ENCODE data around the gene TNS3.
"Not testable (repeated sequence)": the region's sequence is repeated elsewhere in the genome, so short reads cannot be mapped to it uniquely, and the experiment has no call there.

TNS3 gene

DNA sequence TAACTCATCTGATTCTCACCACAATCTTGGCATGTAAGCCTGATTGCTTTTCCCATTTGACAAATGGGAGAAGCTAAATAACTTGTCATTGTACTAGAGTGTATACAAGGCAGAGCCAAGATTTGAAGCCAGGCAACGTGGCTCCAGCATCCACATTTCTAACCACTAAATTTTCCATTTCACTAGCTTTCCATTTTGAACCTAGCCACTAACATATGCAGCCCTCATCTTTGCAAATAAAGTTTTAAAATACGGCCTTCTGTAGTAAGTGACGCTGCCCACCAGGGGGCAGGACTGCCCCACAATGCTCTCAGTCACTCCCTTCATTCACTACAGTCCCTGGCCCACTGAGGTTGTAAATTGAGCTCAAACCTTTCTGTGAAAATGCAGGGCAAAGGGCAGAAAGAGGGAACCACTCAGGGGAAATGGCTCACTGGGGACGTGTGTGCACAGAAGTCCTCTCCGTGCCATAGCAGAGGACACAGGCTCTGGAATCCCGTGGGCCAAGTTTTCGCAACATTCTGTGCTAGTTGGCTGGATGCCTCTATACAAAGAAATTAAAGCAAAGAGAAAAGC, 315.7 kb downstream of the TNS3 start:
- peak; percentile 74 for DNase-seq

DNA sequence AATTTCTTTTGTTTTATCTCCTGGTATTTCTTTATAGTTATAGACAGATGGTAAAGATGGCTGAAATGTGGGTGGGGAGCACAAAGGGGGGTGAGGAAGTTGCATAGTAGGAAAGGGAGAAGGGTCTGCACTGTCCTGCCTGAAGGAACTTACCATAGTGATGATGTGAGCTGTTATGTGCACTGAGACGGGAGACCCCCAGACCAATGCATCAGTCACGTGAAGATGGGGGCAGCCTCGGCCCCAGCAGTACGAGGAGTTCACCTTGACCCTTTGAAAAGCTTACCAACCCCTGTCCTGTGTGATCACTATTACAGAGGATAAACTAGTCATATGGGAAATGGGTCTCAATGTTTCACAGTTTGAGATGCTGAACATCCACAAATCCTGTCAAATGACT, 316.3 kb downstream of the TNS3 start:
- DNase-seq, result no peak

DNA sequence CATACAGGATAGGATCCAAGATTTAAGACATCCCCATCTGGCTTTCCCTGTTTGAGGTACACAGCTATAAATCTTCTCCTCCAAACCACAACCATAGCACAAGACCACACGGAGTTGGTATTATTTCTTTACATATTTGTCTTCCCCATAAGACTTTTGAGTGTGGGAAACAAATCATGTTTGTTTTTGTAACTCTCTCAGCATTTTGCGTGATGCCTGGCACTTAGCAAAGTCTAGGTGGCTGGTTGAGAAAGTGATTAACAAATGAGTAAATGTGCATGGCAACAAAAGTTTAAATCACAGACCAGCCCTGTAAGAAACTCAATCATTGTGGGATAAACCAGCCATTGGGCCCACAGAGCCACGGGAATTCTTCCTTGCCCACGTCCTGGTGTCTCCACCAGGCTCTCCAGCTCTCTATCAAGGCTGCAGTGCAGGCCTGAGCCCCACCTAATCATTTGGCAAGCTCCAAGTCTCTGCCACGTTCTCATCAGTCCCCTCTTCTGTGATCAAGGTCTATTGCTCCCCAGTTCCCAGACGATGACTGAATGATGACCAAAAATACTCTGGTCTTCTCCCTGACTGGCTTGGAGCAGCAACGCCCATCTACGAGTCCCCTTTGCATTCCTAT, 317.8 kb downstream of the TNS3 start:
- DNase-seq, result no peak

DNA sequence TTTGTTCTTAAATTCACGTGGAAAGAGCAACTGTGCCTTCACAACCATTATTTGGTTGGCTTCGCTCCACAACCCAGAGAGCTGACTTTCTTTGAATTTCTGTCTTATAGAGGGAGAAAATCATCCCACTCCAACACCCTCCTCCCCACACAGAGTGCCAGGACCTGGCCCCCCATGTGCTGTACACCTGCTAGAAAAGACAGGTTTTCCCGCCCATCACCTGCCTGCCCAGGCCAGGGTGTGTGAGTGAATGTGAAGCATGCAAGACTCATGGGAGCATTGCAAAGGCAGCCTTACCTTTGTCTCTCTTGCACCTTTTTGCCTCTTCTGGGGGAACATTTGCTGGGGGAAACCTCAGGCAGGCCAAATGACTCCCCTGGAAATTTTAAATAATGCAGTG, 319.0 kb downstream of the TNS3 start:
- no peak for DNase-seq

DNA sequence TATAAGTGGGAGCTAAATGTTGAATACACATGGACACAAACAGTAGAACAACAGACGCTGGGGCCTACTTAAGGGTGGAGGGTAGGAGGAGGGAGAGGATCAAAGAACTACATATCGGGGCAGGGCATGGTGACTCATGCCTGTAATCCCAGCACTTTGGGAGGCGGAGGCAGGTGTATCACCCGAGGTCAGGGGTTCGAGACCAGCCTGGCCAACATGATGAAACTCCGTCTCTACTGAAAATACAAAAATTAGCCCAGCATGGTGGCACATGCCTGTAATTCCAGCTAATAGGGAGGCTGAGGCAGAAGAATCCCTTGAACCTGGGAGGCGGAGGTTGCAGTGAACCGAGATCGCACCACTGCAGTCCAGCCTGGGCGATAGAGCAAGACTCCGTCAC, 319.8 kb downstream of the TNS3 start:
- DNase-seq, result not testable (repeated sequence)

DNA sequence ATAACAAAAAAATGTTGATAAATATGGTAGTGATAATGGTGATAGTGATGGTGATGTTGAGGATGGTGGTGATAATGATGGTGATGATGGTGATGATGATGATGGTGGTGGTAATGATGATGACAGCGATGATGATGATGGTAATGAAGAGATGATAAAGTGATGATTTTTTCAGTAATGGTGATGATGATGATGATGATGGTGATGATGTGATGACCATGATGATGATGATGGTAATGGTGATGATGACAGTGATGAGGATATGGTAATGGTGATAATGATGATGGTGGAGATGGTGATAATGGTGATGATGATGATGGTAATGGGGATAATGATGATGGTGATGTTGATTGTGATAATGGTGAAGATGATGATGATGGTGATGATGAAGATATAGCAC, 321.6 kb downstream of the TNS3 start:
- no peak for DNase-seq

DNA sequence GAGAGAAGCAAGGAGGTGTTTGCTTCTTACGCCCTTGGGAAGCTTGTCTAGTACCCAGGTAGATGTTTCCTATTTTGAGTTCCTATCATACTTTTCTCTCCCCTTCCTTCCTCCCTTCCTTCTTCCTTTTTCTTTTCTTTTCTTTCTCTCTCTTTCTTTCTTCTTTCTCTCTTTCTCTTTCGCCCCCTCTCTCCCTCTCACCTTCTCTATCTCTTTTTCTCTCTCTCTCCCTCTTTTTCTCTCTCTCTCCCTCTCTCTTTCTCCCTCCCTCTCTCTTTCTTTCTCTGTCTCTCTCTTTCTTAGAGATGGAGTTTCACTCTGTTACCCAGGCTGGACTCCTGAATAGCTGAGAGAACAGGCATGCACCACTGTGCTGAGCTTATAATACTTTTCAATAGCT, 322.2 kb downstream of the TNS3 start:
- DNase-seq, result no peak

DNA sequence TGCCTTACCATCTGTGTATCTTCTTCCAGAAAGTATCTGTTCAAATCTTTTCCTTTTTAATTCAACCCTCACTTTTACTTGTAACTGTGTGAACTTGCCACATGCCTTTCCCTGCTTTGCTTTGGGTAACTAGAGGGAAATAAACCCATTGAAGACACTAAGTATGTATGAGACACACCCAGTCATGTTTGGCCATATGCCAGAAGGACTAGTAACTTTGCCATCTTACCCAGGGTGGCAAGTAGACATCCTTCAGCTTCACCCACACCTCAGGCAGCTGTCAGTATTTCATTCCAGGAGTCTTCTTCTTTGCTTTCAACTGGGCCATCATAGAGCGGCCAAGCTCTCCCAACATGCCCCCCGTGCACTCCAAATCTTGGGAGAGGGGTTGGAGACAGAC, 323.1 kb downstream of the TNS3 start:
- DNase-seq, result no peak

DNA sequence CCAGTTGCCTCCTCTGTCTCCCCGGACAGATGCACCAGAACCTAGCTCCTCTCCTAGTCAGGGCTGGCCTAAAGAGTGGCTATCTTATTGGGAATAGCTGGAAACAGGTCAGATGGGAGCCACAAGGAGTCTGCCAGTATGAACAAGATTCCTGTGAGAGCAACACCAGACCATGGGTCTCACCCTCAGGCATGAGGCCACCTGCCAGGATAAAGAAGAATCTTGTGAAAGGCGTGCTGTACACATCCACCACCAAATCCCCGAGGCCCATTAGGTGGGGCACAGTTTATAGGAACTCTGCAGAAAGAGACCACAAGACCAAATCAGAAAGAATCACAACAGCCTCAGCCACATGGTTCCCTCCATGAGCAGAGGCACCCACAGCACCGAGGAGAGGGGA, 325.9 kb downstream of the TNS3 start:
- DNase-seq, result no peak

DNA sequence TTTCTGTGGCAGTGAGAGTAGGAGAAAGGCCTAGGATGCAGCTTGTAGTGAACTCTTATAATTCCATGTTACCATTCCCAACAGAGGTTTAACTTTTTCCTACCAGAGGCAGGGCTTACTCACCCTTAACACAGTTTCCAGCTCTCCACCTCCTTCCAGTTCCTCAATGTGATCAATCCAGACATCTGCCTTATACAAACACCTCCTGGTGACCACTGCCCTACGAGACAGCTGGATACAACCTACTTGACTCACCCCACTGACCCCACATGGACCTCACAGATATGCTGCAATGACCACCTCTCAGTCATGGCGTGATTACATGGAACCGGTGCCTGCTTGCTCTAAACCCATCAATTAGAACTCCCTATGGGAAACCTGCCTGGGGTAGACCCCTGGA, 326.5 kb downstream of the TNS3 start:
- peak; percentile 19 for DNase-seq

DNA sequence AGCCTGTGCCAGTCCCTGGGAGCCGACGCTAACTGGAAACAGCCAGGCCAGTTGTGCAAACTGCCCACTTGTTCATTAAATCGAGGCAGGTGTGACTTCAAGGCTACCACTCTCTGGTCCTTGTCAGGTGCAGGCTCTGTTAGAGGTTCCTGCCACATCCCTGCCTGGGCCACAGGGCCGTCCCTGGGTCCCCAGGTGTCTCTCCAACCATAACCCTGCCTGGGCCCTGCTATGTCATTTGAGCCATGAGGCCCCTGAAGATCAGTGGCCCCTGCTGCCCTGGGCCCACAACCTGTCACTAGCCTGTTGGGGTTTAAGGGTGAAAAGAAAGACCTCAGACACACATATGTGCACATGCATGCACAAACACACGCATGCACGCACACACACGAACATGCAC, 326.9 kb downstream of the TNS3 start:
- DNase-seq, result no peak

DNA sequence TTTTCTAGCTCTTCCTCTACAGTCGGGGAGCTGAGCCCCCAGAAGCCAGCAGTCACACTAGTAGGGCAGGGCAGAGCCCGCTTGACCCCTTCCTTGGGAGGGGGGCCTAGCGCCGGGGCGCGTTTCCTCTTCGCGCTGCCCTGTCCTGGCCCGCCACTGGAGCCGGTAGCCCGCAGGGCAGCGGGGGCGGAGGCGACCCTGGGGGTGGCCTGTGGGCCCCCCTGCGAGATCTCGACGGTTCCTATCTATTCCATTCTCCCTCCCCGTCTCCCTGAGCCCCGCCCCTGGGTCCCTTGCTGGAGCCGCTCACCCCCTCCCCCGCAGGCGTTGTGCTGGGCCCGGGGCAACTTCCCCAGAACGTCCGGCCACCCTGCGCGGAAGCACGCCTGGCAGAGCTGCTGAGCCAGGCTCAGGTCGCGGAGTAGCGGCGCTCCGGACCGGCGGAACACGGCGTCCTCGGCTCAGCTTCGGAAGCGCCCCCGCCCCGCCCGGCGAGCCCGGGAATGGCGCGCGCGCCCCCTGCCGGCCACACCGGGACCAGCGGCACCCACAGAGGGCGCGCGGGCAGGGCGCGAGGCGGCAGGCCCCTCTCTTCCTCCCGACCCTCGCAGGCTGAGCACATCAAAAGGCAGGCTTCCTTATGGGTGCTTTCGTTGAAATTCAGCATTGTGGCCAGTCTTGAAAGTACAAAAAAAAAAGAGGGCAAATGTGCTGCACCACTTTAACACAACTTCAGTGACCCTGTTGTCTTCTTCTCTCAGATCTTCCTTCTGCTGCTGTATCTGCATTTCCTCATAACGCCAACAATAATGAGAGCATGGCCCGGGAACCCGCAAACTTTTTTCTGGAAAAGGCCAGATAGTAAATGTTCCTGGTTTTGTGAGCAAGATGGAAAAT, 327.6 kb downstream of the TNS3 start:
- peak; percentile 80 for DNase-seq

DNA sequence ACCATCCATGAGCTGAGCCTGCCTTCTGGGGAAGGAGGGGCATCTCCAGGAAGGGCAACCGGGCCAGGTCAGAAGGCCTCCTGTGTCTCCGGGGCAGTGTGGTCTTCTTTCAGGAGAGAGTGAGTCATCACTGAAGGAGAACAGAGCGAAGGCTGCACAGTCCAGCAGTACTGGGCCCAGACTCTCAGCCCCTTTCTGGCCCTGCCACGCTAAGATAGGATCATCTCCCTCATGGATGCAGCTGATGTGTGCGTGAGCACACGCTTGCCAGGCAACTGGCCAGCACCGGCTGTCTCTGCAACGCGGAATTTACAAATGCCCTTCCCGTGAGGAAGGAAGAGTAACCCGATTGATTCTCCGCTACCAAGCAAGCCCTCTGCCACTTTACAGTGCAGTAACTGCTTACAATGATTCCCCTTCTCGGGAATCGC, 328.2 kb downstream of the TNS3 start:
- DNase-seq, result peak; percentile 37

DNA sequence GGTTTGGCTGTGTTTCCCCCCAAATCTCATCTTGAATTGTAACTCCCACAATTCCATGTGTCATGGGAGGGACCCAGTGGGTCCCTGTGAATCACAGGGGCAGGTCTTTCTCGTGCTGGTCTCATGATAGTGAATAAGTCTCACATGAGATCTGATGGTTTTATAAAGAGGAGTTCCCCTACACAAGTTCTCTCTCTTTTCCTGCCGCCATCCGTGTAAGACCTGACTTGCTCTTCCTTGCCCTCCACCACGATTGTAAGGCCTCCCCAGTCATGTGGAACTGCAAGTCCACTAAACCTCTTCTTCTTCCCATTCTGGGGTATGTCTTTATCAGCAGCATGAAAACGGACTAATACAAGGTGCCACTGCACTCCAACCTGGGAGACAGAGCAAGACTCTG, 329.2 kb downstream of the TNS3 start:
- peak; percentile 29 for DNase-seq

DNA sequence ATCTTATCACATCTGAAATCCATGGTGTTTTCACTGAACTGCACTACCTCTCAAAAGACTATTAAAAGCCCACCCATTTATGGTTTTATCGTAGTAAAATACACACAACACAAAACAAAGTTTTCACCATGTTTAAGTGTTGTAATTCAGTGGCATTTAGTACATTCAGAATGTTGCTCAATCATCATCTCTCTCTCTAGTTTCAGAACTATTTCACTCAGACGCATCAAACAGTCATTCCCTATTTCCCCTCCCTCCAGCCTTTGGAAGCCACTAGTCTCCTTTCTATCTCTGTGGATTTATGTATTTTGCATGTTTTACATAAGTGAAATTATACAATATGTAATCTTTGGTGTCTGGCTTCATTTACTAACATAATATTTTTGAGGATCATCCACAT, 332.6 kb downstream of the TNS3 start:
- DNase-seq, result no peak

DNA sequence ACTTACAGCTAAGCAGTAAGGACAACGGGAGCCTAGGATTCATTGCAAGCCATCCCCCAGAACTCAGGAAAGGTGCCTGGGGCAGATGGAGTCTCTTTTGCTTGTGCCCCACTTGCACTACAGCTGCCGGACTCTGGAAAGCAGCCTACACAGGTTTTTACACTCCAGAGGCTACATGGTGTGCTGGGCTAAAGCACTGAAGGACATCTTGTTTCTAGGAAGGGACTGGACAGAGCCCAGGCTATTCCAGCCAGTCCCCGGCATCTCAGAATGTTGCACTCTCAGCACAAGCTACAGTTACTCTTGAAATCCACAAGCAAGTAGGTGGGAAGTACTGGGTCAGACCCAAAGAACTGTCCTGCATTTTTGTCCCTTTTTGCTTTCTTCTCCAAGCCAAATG, 333.1 kb downstream of the TNS3 start:
- DNase-seq, result no peak

DNA sequence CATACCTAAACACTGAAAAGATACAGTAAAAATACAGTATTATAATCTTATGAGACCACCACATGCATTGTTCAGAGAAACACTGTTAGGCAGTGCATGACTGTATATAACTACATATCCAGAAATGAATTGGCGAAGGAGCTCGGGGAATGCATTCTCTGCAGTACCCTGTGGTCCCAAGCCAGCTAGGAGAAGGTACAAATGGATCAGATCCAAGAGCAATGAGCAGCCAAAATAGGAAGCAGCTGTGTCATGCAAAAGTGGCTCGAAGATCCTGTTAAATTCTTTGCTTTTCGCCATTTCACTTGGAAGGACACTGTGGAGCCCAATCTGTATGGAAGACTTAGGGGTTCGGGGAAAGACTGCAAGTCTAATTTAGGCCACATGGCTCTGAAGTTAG, 334.8 kb downstream of the TNS3 start:
- no peak for DNase-seq

DNA sequence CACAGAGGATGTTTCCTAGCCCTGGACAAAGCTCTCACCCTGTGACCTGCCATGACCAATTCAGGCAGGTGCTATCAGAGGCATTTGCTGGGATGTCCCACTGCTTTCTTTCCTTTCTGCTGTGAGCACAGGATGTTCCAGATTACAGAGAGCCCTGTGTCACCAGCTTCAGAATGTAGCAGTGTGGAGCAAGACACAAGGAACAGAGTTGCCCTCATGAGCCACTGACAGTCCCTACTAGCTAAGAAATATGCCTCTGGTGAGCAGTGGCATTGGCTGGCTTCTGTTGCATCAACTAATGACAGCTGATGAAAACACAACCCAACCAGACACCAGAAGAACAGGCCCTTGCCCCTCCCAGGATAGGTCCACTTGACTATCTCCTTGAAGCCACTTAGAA, 337.2 kb downstream of the TNS3 start:
- DNase-seq, result no peak

DNA sequence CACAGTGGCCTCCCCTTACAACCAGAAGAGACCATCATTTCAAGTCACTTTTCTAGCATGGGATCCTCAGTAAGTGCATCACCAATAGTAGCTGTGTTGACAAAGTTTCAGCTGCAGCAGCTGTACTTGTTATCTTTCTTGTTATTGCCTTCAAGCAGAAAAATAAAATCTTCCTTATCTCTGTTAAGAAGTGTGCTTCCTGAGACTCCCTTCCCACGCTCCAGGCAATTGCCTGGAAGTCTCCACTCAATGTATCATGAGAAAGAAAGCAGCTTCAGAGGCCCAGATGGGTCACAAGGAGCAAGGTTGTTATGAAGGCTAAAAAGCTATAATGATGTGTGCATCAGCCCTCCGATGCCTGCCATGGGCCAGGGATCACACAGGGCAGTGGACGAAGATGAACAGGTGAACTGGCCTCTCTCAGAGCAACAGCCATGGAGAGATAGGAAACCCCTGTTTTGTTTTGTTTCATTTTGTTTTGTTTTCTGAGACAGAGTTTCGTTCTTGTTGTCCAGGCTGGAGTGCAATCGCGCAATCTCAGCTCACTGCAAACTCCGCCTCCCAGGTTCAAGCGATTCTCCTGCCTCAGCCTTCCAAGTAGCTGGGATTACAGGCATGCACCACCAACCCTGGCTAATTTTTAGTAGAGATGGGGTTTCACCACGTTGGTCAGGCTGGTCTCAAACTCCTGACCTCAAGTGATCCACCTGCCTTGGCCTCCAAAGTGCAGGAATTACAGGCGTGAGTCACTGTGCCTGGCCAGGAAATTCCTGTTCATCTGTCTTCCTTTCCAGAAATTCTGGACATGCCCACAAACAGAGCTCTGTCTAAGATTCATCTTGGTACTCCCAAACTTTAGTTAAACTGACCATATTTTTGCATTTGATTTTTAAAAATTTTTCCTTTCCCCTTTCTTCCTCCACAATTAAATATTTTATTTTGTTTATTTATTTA, 340.5 kb downstream of the TNS3 start:
- DNase-seq, result no peak

DNA sequence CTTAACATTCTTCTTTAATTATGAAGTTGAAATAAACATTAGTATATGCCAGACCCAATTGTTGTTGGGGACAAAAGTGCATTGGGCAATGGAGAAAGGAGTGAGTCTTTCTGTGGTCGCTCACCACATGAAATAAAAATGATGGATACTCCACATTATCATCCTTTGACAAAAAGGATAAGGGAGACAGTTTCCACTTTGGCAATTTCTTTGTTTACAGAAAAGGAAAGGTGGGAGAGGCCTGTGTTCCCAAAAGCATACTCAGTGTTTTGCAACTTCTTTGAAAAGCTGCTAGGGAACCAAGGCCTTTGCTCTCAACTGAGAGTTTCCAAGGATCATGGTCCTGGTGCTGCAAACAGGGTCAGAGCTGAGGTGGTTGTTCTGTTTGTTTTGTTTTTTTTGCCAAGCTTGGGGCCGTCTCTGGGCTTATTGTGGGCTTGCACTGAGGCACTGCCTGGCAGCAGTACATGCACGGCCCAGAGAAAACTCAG, 341.9 kb downstream of the TNS3 start:
- DNase-seq, result no peak

DNA sequence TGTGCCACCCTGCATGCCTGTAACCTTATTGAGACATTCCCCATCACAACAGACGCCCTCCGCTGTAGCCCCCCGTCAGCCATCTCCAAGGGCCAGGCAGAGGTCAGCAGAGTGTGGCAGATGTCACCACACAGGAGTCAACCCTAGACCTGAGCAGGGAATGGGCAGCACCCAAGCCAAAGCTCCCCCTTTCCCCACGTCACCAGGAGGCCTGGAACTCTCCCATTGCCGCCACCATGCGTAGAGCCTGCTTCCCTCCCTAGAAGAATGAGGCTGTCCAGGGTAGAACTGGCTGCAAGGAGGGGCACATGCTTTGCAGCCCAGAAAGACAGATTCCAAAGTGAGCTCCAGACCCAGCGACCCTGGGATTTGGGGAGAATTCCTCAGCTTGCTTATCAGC, 342.9 kb downstream of the TNS3 start:
- DNase-seq, result no peak

DNA sequence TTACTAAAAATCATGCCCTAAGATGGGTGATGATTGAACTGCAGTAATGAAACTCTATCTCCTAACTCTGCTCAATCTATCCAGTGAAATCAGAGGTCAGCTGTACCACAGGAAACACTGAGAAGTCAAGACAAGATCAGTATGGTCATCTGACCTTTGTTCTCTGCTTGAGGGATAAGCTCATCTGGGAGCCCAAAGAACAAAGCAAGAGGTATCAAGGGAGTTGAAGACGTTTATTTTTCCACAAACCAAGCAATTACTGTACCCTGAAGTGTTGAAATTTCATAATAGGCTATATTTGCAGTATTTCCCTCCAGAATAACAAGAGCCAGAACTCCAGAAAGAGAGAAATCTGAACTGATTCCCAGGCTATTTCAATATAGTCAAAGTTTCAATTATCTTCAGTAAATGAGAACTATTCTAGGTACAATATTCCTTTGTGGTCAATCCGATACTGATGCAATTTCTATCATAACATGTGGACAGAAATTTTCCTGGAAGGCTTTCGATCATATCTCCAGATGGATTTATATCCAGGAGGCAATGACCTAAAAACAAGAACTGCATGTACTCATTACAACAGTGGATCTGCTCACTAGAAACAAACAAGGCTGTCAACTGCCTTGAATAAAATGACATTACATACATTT, 345.3 kb downstream of the TNS3 start:
- no peak for DNase-seq
